T follicular helper cell (primary cell): ENCODE data around the gene DRAP1.
"Not testable (repeated sequence)": the region's sequence is repeated elsewhere in the genome, so short reads cannot be mapped to it uniquely, and the experiment has no call there.

Experiments
- DNase-seq: peaks from one replicate; pipeline ENCODE4 v3.0.0-alpha.2; 2020; ENCODE audit warnings: low read depth

Gene DRAP1

DNA sequence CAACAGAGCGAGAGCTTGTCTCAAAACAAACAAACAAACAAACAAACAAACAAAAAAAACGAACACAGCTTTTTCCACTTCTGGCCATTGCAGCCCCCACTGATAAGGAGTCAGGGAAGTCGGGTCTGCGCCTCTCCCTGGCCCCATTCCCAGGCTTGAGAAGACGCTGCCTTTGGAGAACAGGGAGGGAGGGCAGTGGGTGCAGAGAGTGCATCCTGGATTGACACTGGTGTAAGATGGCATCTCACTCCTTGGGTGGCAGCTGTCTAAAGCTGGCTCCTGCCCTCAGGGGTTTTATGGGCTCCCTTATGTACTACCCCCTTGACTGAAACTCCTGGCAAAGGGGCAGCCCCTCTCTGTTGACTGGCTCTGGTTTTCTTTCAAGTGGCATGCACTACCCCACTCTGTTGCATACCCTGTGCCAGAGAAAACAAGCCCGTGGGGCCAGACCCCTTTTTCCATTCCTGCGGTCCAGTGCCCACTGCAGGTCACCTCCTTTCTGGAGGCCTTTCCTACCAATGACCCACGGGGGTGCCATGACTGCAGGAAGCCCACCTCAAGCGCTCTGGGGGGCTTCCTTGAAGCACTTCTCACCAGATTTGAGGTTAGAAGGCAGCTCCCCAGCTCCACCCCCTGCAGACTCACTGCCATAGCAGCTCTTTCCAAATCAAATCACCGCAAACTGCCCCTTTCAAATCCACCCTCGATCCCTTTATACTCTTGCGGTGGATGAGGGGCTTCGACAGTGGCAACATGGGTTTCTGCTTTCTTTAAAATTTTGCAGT, 12.7 kb downstream of the DRAP1 start:
- DNase-seq, result no peak

DNA sequence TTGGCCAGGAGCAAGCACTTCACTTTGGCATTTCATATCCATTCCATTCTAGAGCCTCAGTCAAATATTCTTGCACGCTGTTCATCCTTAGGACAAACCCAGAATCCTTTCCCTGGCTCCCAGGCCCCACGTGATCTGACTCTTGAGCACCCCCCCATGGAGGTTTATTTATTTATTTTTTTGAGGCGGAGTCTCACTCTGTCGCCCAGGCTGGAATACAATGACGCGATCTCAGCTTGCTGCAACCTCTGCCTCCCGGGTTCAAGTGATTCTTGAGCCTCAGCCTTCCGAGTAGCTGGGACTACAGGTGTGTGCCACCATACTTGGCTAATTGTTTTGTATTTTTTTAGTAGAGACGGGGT, 13.3 kb downstream of the DRAP1 start:
- no peak for DNase-seq

- no peak for DNase-seq
Observed at GRCh38 chr11:65934014-65934413, 14.8 kb downstream of the DRAP1 start.

DNA sequence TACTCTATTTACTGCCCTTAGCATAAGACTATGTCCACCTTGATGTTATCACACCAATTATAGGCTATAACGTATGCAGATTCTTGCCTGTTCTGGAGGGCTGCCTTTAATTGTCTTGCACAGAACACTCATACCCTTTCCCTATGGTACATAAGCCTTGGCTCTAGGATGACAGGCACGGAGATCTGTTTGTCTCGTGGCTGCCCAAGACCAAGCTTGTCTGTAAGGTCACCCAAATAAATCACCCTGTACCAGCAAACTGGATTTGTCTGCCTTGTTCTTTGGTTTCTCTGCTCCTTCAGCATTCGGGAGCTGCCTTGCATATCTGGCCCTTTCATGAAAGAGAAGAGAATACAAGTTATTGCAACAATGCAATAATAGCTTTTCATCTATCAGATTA, 18.5 kb downstream of the DRAP1 start:
- no peak for DNase-seq

GRCh38 chr11:65941720-65942310, 22.6 kb downstream of the DRAP1 start:
- no peak for DNase-seq

- DNase-seq, result no peak
Observed at GRCh38 chr11:65942531-65942930, 23.3 kb downstream of the DRAP1 start.

GRCh38 chr11:65944191-65944590, 25.0 kb downstream of the DRAP1 start:
- no peak for DNase-seq

- no peak for DNase-seq
Observed at GRCh38 chr11:65944767-65945166, 25.5 kb downstream of the DRAP1 start.

DNA sequence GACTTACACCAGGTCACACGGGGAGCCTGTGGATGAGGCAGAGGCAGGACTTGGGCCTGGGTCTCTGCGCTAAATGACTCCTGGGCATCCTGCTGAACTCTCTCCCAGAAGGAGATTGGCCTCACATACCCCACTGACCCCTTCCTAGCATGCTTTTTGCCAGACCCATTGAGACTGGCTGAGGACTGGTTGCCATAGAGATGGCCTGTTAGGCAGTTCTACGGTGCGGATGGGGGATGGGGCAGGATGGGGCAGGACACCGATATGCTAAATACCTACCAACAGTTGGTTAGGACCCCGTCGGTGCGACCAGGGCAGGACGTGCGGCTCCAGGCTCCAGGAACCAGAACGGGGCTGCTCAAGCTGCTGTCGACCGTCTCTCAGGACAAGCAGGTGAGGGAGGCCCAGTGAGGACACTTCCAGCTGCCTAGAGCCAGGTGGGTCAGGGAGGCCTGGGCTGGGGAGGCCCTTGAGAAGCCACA, 26.2 kb downstream of the DRAP1 start, which contains the start of gene TSGA10IP:
TSS of gene TSGA10IP (plus strand) at position 51 of the 482 bp plus-strand sequence. CDS start at position 247, 196 bp downstream.
- DNase-seq, result no peak

GRCh38 chr11:65945941-65946558, 26.8 kb downstream of the DRAP1 start:
- DNase-seq, result no peak

DNA sequence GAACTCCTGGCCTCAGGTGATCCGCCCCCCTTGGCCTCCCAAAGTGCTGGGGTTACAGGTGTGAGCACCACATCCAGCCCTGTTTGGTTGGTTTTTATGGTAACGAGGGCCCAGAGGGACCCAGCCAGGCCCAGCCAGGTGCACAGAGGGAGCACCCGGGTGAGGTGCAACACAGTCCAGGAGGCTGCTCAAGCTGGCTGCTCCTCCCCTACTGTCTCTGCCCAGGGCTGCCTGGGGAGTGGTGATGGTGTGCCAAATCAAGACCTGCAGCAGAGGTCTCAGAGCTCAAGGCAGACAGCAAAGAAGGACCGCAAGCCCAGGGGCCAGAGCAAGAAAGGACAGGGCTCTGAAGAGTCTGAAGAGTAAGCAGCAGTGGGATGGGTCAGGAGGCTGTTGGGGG, 27.4 kb downstream of the DRAP1 start:
- DNase-seq, result no peak

- no peak for DNase-seq
Observed at GRCh38 chr11:65947133-65947532, 27.9 kb downstream of the DRAP1 start.

GRCh38 chr11:65947603-65948125, 28.4 kb downstream of the DRAP1 start:
- no peak for DNase-seq

DNA sequence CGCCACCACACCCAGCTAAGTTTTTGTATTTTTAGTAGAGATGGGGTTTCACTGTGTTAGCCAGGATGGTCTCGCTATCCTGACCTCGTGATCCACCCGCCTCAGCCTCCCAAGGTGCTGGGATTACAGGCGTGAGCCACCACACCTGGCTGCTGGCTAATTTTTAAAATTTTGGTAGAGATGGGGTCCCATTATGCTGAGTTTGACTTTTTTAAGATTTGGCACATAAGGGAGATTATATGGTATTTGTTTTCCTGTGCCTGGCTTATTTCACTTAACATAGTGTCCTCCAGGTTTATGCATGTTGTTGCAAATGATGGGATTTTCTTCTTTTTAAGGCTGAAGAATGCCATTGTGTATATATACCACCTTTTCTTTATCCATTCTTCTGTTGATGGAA, 31.5 kb downstream of the DRAP1 start:
- DNase-seq, result not testable (repeated sequence)

- not testable (repeated sequence) for DNase-seq
Observed at GRCh38 chr11:65951641-65952040, 32.4 kb downstream of the DRAP1 start.

DNA sequence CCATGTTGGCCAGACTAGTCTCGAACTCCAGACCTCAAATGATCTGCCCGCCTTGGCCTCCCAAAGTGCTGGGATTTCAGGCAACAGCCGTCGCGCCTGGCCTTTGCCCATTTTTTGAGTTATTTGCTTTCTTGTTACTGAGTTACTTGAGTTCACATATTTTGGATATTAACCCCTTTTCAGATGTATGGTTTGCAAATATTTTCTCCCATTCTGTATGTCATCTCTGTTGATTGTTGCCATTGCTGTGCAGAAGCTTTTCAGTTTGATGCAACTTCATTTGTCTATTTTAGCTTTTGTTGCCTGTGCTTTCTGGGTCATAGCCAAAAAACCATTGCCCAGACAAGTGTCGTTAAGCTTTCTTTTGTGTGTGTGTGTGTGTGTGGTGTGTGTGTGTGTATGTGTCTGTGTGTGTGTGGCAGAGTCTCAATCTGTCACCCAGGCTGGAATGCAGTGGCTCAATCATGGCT, 32.9 kb downstream of the DRAP1 start:
- DNase-seq, result no peak

GRCh38 chr11:65953471-65953870, 34.2 kb downstream of the DRAP1 start:
- no peak for DNase-seq

DNA sequence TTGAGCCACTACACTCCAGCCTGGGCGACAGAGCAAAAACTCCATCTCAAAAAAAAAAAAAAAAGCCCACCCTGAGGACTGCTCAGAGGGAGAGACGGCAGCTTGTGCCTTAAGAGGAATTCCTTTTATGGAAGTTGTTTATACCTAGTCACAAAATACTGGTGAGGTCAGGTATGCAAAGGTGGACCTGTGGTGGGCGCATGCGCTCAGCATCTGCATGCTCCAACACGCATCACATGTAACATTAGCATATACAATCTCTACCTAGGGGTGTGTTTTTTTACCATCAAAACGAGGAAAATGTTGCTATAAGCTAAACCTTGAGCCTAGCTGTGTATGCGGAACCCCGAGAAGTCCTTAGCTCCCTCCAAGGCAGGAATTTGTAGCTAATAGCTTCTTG, 35.5 kb downstream of the DRAP1 start:
- no peak for DNase-seq

- no peak for DNase-seq
Observed at GRCh38 chr11:65958291-65958690, 39.1 kb downstream of the DRAP1 start.

DNA sequence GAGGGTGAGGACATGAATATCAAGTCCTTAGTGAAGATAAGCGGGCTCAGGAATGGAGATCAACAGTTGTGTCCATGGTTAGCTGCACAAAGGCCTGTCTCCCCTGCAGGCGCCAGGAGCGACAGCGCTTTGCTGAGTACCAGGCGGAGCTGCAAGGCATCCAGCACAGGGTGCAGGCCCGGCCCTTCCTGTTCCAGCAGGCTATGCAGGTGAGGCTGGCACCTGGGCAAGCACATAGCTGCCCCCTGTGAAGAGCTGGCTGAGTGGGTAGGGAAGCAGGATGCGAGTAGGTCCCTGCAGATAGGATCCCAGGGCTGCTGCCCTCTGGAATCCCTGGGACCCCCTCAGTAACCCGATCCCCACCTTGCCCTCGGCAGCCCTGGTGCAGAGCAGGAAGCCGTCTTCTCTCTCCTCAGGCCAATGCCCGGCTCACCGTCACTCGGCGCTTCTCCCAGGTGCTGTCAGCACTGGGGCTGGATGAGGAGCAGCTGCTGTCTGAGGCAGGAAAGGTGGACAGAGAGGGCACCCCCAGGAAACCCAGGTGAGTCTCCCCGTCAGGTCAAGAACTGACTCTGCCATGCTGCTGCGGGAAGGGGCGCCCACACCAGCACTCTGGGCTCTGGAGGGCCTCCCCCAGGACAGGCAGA, 39.7 kb downstream of the DRAP1 start:
- no peak for DNase-seq

GRCh38 chr11:65960824-65961266, 41.6 kb downstream of the DRAP1 start:
- no peak for DNase-seq
